ENCODE results near the gene CCNE1. TPM values are rescaled to one million over a fixed set of nuclear protein-coding genes. Genes with fewer than 3 reads are reported as not detected.

Gene CCNE1
- total RNA-seq (2014; rRNA removed; shearing (Covaris generic); ENCODE audit: low replicate concordance) = 12.0 and 20.1 TPM in 2 replicates

GRCh38 chr19:29811125-29812079 lies at the start of gene CCNE1:
CCNE1 (plus strand) TSS chr19:29811991; CDS start chr19:29812556, 565 bp downstream.
- Histone ChIP-seq H2AFZ (ENCODE audit: low read length) (no peak within 1 kb of the TSS; the same call in 1 of the 2 replicates), H3K9me2 (replicated peaks; ENCODE audit: insufficient read depth, low read length) (no peaks in the 10 kb centered on the region), H3K9me3 (ENCODE audit: low read length) (no peaks in the 10 kb centered on the region), H3K4me2 (ENCODE audit: low read depth, low read length, poor library complexity, severe bottlenecking) (peak within 1 kb of the TSS; percentile 94), H3K79me2 (ENCODE audit: low read length) (peaks cover 12% of the 10 kb centered on the region; the same call in 1 of the 2 replicates), H3K9ac (ENCODE audit: low read length) (peak within 1 kb of the TSS; percentile 77), H3K4me3 (ENCODE audit: low read length) (peak within 1 kb of the TSS; percentile 79), H3K27ac (ENCODE audit: low read length) (peak within 1 kb of the TSS; percentile 47; the same call in 1 of the 2 replicates), H3K4me1 (ENCODE audit: low read length) (peaks cover 46% of the 10 kb centered on the region), H4K20me1 (ENCODE audit: insufficient read depth, low read depth, low read length) (no peaks in the 10 kb centered on the region), H3K36me3 (ENCODE audit: insufficient read depth, low read length) (peaks cover 4% of the 10 kb centered on the region; the same call in 1 of the 2 replicates), H3K27me3 (ENCODE audit: low read length) (no peaks in the 10 kb centered on the region)
- peak; percentile 96 for DNase-seq

- Histone ChIP-seq H3K4me3 (ENCODE audit: low read length) (no peak overlapping the region), H3K27me3 (ENCODE audit: low read length) (no peaks in the 10 kb centered on the region), H3K36me3 (ENCODE audit: insufficient read depth, low read length) (no peaks in the 10 kb centered on the region), H3K4me2 (ENCODE audit: low read depth, low read length, poor library complexity, severe bottlenecking) (peak overlapping the region; percentile 23), H3K9me2 (replicated peaks; ENCODE audit: insufficient read depth, low read length) (no peaks in the 10 kb centered on the region), H2AFZ (ENCODE audit: low read length) (no peak overlapping the region), H3K4me1 (ENCODE audit: low read length) (peaks cover 17% of the 10 kb centered on the region), H3K9me3 (ENCODE audit: low read length) (no peaks in the 10 kb centered on the region), H3K79me2 (ENCODE audit: low read length) (no peaks in the 10 kb centered on the region), H3K27ac (ENCODE audit: low read length) (no peak overlapping the region), H4K20me1 (ENCODE audit: insufficient read depth, low read depth, low read length) (no peaks in the 10 kb centered on the region), H3K9ac (ENCODE audit: low read length) (no peak overlapping the region)
- no peak for DNase-seq
Measured at GRCh38 chr19:29763196-29763595, 48.6 kb upstream of the CCNE1 start.

GRCh38 chr19:29764361-29764760 lies 47.4 kb upstream of the CCNE1 start:
- no peaks in the 10 kb centered on the region for H3K9me3 ChIP-seq (ENCODE audit: low read length)
- no peak overlapping the region for H3K4me2 ChIP-seq (ENCODE audit: low read depth, low read length, poor library complexity, severe bottlenecking)
- no peak overlapping the region for H3K9ac ChIP-seq (ENCODE audit: low read length)
- H3K27ac ChIP-seq (ENCODE audit: low read length) = no peak overlapping the region
- no peaks in the 10 kb centered on the region for H3K27me3 ChIP-seq (ENCODE audit: low read length)
- H3K36me3 ChIP-seq (ENCODE audit: insufficient read depth, low read length) = no peaks in the 10 kb centered on the region
- H3K4me1 ChIP-seq (ENCODE audit: low read length) = peaks cover 17% of the 10 kb centered on the region
- no peaks in the 10 kb centered on the region for H4K20me1 ChIP-seq (ENCODE audit: insufficient read depth, low read depth, low read length)
- no peaks in the 10 kb centered on the region for H3K9me2 ChIP-seq (replicated peaks; ENCODE audit: insufficient read depth, low read length)
- H3K79me2 ChIP-seq (ENCODE audit: low read length) = no peaks in the 10 kb centered on the region
- DNase-seq = no peak
- H2AFZ ChIP-seq (ENCODE audit: low read length) = no peak overlapping the region
- H3K4me3 ChIP-seq (ENCODE audit: low read length) = no peak overlapping the region

- Histone ChIP-seq H3K27me3 (ENCODE audit: low read length) (no peaks in the 10 kb centered on the region), H4K20me1 (ENCODE audit: insufficient read depth, low read depth, low read length) (no peaks in the 10 kb centered on the region), H2AFZ (ENCODE audit: low read length) (no peak overlapping the region), H3K4me2 (ENCODE audit: low read depth, low read length, poor library complexity, severe bottlenecking) (no peak overlapping the region), H3K4me1 (ENCODE audit: low read length) (peaks cover 17% of the 10 kb centered on the region), H3K79me2 (ENCODE audit: low read length) (no peaks in the 10 kb centered on the region), H3K27ac (ENCODE audit: low read length) (no peak overlapping the region), H3K4me3 (ENCODE audit: low read length) (no peak overlapping the region), H3K9ac (ENCODE audit: low read length) (no peak overlapping the region), H3K9me3 (ENCODE audit: low read length) (no peaks in the 10 kb centered on the region), H3K36me3 (ENCODE audit: insufficient read depth, low read length) (no peaks in the 10 kb centered on the region), H3K9me2 (replicated peaks; ENCODE audit: insufficient read depth, low read length) (no peaks in the 10 kb centered on the region)
- DNase-seq = no peak
Measured at GRCh38 chr19:29766100-29766499, 45.7 kb upstream of the CCNE1 start.

GRCh38 chr19:29767039-29767735 lies 44.6 kb upstream of the CCNE1 start:
- H3K4me1 ChIP-seq (ENCODE audit: low read length) = peaks cover 10% of the 10 kb centered on the region
- H3K27ac ChIP-seq (ENCODE audit: low read length) = no peak overlapping the region
- no peaks in the 10 kb centered on the region for H4K20me1 ChIP-seq (ENCODE audit: insufficient read depth, low read depth, low read length)
- H3K9me3 ChIP-seq (ENCODE audit: low read length) = no peaks in the 10 kb centered on the region
- H3K4me2 ChIP-seq (ENCODE audit: low read depth, low read length, poor library complexity, severe bottlenecking) = no peak overlapping the region
- no peaks in the 10 kb centered on the region for H3K27me3 ChIP-seq (ENCODE audit: low read length)
- no peak overlapping the region for H2AFZ ChIP-seq (ENCODE audit: low read length)
- no peak overlapping the region for H3K9ac ChIP-seq (ENCODE audit: low read length)
- no peak overlapping the region for H3K4me3 ChIP-seq (ENCODE audit: low read length)
- H3K9me2 ChIP-seq (replicated peaks; ENCODE audit: insufficient read depth, low read length) = no peaks in the 10 kb centered on the region
- no peak for DNase-seq
- H3K79me2 ChIP-seq (ENCODE audit: low read length) = no peaks in the 10 kb centered on the region
- H3K36me3 ChIP-seq (ENCODE audit: insufficient read depth, low read length) = no peaks in the 10 kb centered on the region

- H2AFZ ChIP-seq (ENCODE audit: low read length) = no peak overlapping the region
- H3K9me2 ChIP-seq (replicated peaks; ENCODE audit: insufficient read depth, low read length) = no peaks in the 10 kb centered on the region
- H3K4me3 ChIP-seq (ENCODE audit: low read length) = no peak overlapping the region
- no peak overlapping the region for H3K4me2 ChIP-seq (ENCODE audit: low read depth, low read length, poor library complexity, severe bottlenecking)
- no peaks in the 10 kb centered on the region for H3K36me3 ChIP-seq (ENCODE audit: insufficient read depth, low read length)
- no peak for DNase-seq
- no peak overlapping the region for H3K27ac ChIP-seq (ENCODE audit: low read length)
- no peaks in the 10 kb centered on the region for H3K79me2 ChIP-seq (ENCODE audit: low read length)
- H3K27me3 ChIP-seq (ENCODE audit: low read length) = no peaks in the 10 kb centered on the region
- no peaks in the 10 kb centered on the region for H3K9me3 ChIP-seq (ENCODE audit: low read length)
- no peak overlapping the region for H3K9ac ChIP-seq (ENCODE audit: low read length)
- no peaks in the 10 kb centered on the region for H4K20me1 ChIP-seq (ENCODE audit: insufficient read depth, low read depth, low read length)
- H3K4me1 ChIP-seq (ENCODE audit: low read length) = peaks cover 3% of the 10 kb centered on the region
Measured at GRCh38 chr19:29768166-29768565, 43.6 kb upstream of the CCNE1 start.

- H3K27ac ChIP-seq (ENCODE audit: low read length) = no peak overlapping the region
- H3K4me2 ChIP-seq (ENCODE audit: low read depth, low read length, poor library complexity, severe bottlenecking) = no peak overlapping the region
- no peak for DNase-seq
- no peaks in the 10 kb centered on the region for H3K9me3 ChIP-seq (ENCODE audit: low read length)
- H3K79me2 ChIP-seq (ENCODE audit: low read length) = no peaks in the 10 kb centered on the region
- no peaks in the 10 kb centered on the region for H3K4me1 ChIP-seq (ENCODE audit: low read length)
- no peaks in the 10 kb centered on the region for H3K36me3 ChIP-seq (ENCODE audit: insufficient read depth, low read length)
- no peaks in the 10 kb centered on the region for H4K20me1 ChIP-seq (ENCODE audit: insufficient read depth, low read depth, low read length)
- no peak overlapping the region for H2AFZ ChIP-seq (ENCODE audit: low read length)
- H3K9me2 ChIP-seq (replicated peaks; ENCODE audit: insufficient read depth, low read length) = no peaks in the 10 kb centered on the region
- H3K27me3 ChIP-seq (ENCODE audit: low read length) = no peaks in the 10 kb centered on the region
- H3K9ac ChIP-seq (ENCODE audit: low read length) = no peak overlapping the region
- H3K4me3 ChIP-seq (ENCODE audit: low read length) = no peak overlapping the region
Measured at GRCh38 chr19:29769997-29770396, 41.8 kb upstream of the CCNE1 start.

- no peak for DNase-seq
- H3K4me3 ChIP-seq (ENCODE audit: low read length) = no peak overlapping the region
- no peaks in the 10 kb centered on the region for H3K9me3 ChIP-seq (ENCODE audit: low read length)
- no peak overlapping the region for H2AFZ ChIP-seq (ENCODE audit: low read length)
- no peak overlapping the region for H3K4me2 ChIP-seq (ENCODE audit: low read depth, low read length, poor library complexity, severe bottlenecking)
- no peaks in the 10 kb centered on the region for H3K79me2 ChIP-seq (ENCODE audit: low read length)
- H3K27me3 ChIP-seq (ENCODE audit: low read length) = no peaks in the 10 kb centered on the region
- no peaks in the 10 kb centered on the region for H3K36me3 ChIP-seq (ENCODE audit: insufficient read depth, low read length)
- H3K9me2 ChIP-seq (replicated peaks; ENCODE audit: insufficient read depth, low read length) = no peaks in the 10 kb centered on the region
- no peak overlapping the region for H3K9ac ChIP-seq (ENCODE audit: low read length)
- no peak overlapping the region for H3K27ac ChIP-seq (ENCODE audit: low read length)
- H4K20me1 ChIP-seq (ENCODE audit: insufficient read depth, low read depth, low read length) = no peaks in the 10 kb centered on the region
- no peaks in the 10 kb centered on the region for H3K4me1 ChIP-seq (ENCODE audit: low read length)
Measured at GRCh38 chr19:29770648-29771047, 41.1 kb upstream of the CCNE1 start.
